Transverse colon (tissue), 4 donors: ENCODE data around the gene STARD4. TPM values are rescaled to one million over a fixed set of nuclear protein-coding genes. Genes with fewer than 3 reads are reported as not detected.

Experiments
- DNase-seq: peaks from one replicate; pipeline ENCODE4 v3.0.0-alpha.2; 2019
- H3K27ac ChIP-seq, 4 donors: fragments of 200-600 bp; sonication (generic); 2 replicates each; pipeline ENCODE4 v1.5.1; 2016 to 2018; ENCODE audit warnings: inconsistent platforms in 4 of 4
- H3K27me3 ChIP-seq: fragments of 200-600 bp; sonication (generic); 2 replicates; pipeline ENCODE4 v1.5.1; 2017; ENCODE audit warnings: inconsistent platforms
- H3K36me3 ChIP-seq, 4 donors: fragments of 200-600 bp; sonication (generic); 2 replicates each; pipeline ENCODE4 v1.5.1; 2017 to 2019; ENCODE audit warnings: inconsistent platforms in 4 of 4
- H3K4me1 ChIP-seq, 4 donors: fragments of 200-600 bp; sonication (generic); 2 replicates each; pipeline ENCODE4 v1.5.1; 2017 to 2020; ENCODE audit warnings: inconsistent platforms in 4 of 4
- H3K4me3 ChIP-seq, 4 donors: fragments of 200-600 bp; sonication (generic); 1 replicate in 1 of 4; 2 replicates in 3 of 4; pipeline versions ENCODE4 v1.5.1 to v1.6.1; 2017 to 2019; ENCODE audit warnings: inconsistent platforms in 4 of 4
- H3K9me3 ChIP-seq, 2 donors: fragments of 200-600 bp; sonication (generic); 2 replicates each; pipeline ENCODE4 v1.5.1; 2017 to 2019; ENCODE audit warnings: inconsistent platforms in 2 of 2
- EP300 ChIP-seq: sonication (generic); formaldehyde crosslinking; IDR thresholded peaks from one replicate; pipeline ENCODE4 v1.6.1; 2017; ENCODE audit warnings: antibody characterized with exemption, low read depth
- POLR2A ChIP-seq: fragments of 450-650 bp; IDR thresholded peaks from one replicate; pipeline ENCODE4 v1.6.1; 2016; ENCODE audit warnings: antibody characterized with exemption, mild to moderate bottlenecking, moderate library complexity
- POLR2AphosphoS5 ChIP-seq, 3 donors: sonication (generic); formaldehyde crosslinking; IDR thresholded peaks; one replicate each; pipeline ENCODE4 v1.6.1; 2016; ENCODE audit warnings: antibody characterized with exemption in 3 of 3
- WGBS, 2 donors: methylation state at CpG; one replicate each; pipeline ENCODE4 v1.1.5; 2018; ENCODE audit warnings: low coverage in 1 of 2; 5-methylcytosine and 5-hydroxymethylcytosine counted together
- in situ Hi-C, 4 donors: fragments of 200-750 bp; cut with MboI; loops; one replicate each; pipeline versions ENCODE4 v1.15.0 to v1.15.1; 2017; ENCODE audit warnings: low sequenced_read_pairs in 3 of 4, low pct_ligation_motif_present in 1 of 4, low pct_unique_long_range_greater_than_20kb in 1 of 4
- intact Hi-C: fragments of 100-400 bp; cut with DNase I; formaldehyde crosslinking; loops from one replicate; pipeline ENCODE4 v1.15.1; 2023; ENCODE audit warnings: low total_unique reads
- total RNA-seq, 4 donors: library from RNA; depleted of rRNA; stranded (reverse); fragments of >200 nt; gene quantifications; one replicate each; pipeline ENCODE4 v1.1.0, GENCODE V29; 2016
- TF ChIP-seq, protein P1 (sequence below), 5 experiments: fragments of 200-600 bp in 3 of 5; fragments of 450-650 bp in 2 of 5; sonication (generic) in 3 of 5; IDR thresholded peaks; 1 replicate in 2 of 5; 2 replicates in 3 of 5; pipeline ENCODE4 v1.5.1; 2016 to 2017; ENCODE audit warnings: antibody characterized with exemption in 5 of 5, inconsistent platforms in 3 of 5, mild to moderate bottlenecking in 2 of 5, moderate library complexity in 1 of 5

STARD4 gene
- total RNA-seq, 4 donors from 2014 or later: 12.0 to 178 (median 19.3) TPM

GRCh38 chr5:111556501-111556900, 44.2 kb upstream of the STARD4 start:
- TF ChIP-seq POLR2AphosphoS5 (IDR thresholded peaks at IDR 0.05) (no peak), POLR2A (no peak), EP300 (no peak)
- TF ChIP-seq, protein P1, sequence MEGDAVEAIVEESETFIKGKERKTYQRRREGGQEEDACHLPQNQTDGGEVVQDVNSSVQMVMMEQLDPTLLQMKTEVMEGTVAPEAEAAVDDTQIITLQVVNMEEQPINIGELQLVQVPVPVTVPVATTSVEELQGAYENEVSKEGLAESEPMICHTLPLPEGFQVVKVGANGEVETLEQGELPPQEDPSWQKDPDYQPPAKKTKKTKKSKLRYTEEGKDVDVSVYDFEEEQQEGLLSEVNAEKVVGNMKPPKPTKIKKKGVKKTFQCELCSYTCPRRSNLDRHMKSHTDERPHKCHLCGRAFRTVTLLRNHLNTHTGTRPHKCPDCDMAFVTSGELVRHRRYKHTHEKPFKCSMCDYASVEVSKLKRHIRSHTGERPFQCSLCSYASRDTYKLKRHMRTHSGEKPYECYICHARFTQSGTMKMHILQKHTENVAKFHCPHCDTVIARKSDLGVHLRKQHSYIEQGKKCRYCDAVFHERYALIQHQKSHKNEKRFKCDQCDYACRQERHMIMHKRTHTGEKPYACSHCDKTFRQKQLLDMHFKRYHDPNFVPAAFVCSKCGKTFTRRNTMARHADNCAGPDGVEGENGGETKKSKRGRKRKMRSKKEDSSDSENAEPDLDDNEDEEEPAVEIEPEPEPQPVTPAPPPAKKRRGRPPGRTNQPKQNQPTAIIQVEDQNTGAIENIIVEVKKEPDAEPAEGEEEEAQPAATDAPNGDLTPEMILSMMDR (IDR thresholded peaks at IDR 0.05): no peak
- H3K27me3 ChIP-seq: no peaks in the 10 kb centered on the region
- WGBS, 2 donors: 43 to 49% methylated on average over 3 of the region's 3 CpGs
- no peaks in the 10 kb centered on the region for H3K36me3 ChIP-seq
- no peaks in the 10 kb centered on the region for H3K4me1 ChIP-seq
- no peak overlapping the region for H3K27ac ChIP-seq
- in situ Hi-C loops (loop anchor here in 1 of 4 donors (10.0 kb wide), 1 partner anchor 588 kb away; no protein-coding TSS in a partner anchor), intact Hi-C loops (no loop called here)
- H3K9me3 ChIP-seq: no peaks in the 10 kb centered on the region
- no peak overlapping the region for H3K4me3 ChIP-seq
- DNase-seq: no peak

- Histone ChIP-seq H3K9me3 (no peaks in the 10 kb centered on the region), H3K4me1 (peaks cover 0 to 5% (median 0%) of the 10 kb centered on the region in 4 donors), H3K36me3 (no peaks in the 10 kb centered on the region), H3K27me3 (no peaks in the 10 kb centered on the region), H3K27ac (no peak overlapping the region), H3K4me3 (no peak overlapping the region)
- DNase-seq: no peak
- intact Hi-C loops: no loop called here
- 80 to 91% methylated on average over 1 of the region's 1 CpG for WGBS, 2 donors
- in situ Hi-C loops: loop anchor here in 1 of 4 donors (10.0 kb wide), 1 partner anchor 589 kb away; no protein-coding TSS in a partner anchor
- TF ChIP-seq EP300 (no peak), POLR2AphosphoS5 (IDR thresholded peaks at IDR 0.05) (no peak), POLR2A (no peak)
- TF ChIP-seq, protein P1 (IDR thresholded peaks at IDR 0.05): no peak
Measured at GRCh38 chr5:111555760-111556159, 43.4 kb upstream of the STARD4 start.

GRCh38 chr5:111553868-111554267, 41.5 kb upstream of the STARD4 start:
- H3K27ac ChIP-seq: no peak overlapping the region
- H3K9me3 ChIP-seq: no peaks in the 10 kb centered on the region
- WGBS, 2 donors: 54 to 98% methylated on average over 1 of the region's 1 CpG
- in situ Hi-C loops: loop anchor here in 3 of 4 donors (5.0 to 10.0 kb wide), 2 partner anchors 588 to 591 kb away; no protein-coding TSS in a partner anchor
- H3K4me1 ChIP-seq: peaks cover 0 to 12% (median 0%) of the 10 kb centered on the region in 4 donors
- TF ChIP-seq, protein P1 (IDR thresholded peaks at IDR 0.05): no peak
- TF ChIP-seq POLR2AphosphoS5 (IDR thresholded peaks at IDR 0.05) (no peak), POLR2A (no peak), EP300 (no peak)
- no peak overlapping the region for H3K4me3 ChIP-seq
- no peaks in the 10 kb centered on the region for H3K27me3 ChIP-seq
- intact Hi-C loops: loop anchor here (5.0 kb wide), 1 partner anchor 593 kb away; no protein-coding TSS in a partner anchor
- DNase-seq: no peak
- H3K36me3 ChIP-seq: no peaks in the 10 kb centered on the region

DNA sequence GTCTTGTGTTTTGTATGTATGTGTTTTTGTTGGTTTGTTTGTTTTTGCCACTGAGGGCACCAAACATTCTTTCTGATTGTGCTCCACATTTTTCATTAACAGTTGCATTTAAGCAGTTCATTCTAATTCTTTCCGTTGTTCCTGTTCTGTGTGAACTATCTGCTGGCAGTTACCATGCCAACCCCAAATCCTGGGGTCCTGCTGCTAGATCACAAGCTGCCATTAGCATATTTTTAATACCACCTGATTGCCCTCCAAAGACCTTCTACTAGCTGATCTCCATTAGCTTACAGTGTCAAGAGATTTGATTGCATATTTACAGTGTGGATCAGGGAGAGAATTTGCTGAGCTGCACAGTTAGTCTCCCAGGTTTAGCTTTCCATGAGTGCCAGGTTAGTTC, 40.6 kb upstream of the STARD4 start:
- Histone ChIP-seq H3K27ac (no peak overlapping the region), H3K4me1 (peaks cover 0 to 14% (median 0%) of the 10 kb centered on the region in 4 donors), H3K27me3 (no peaks in the 10 kb centered on the region), H3K9me3 (no peaks in the 10 kb centered on the region), H3K36me3 (no peaks in the 10 kb centered on the region), H3K4me3 (no peak overlapping the region)
- intact Hi-C loops: loop anchor here (5.0 kb wide), 1 partner anchor 594 kb away; no protein-coding TSS in a partner anchor
- DNase-seq: no peak
- in situ Hi-C loops: loop anchor here in 3 of 4 donors (5.0 to 10.0 kb wide), 2 partner anchors 589 to 592 kb away; no protein-coding TSS in a partner anchor
- WGBS, 2 donors: 92 to 100% methylated on average over 1 of the region's 1 CpG
- TF ChIP-seq POLR2AphosphoS5 (IDR thresholded peaks at IDR 0.05) (no peak), EP300 (no peak), POLR2A (no peak)
- TF ChIP-seq, protein P1 (IDR thresholded peaks at IDR 0.05): no peak
